Myocyte (in vitro differentiated cells): ENCODE results near the gene TMEM131L. TPM values are rescaled to one million over a fixed set of nuclear protein-coding genes. Genes with fewer than 3 reads are reported as not detected.
"Not testable (repeated sequence)": the region's sequence is repeated elsewhere in the genome, so short reads cannot be mapped to it uniquely, and the experiment has no call there.

Source experiments
- DNase-seq: peaks from one replicate; pipeline ENCODE4 v3.0.0-alpha.2; 2012; ENCODE audit warnings: low read depth
- total RNA-seq: library from RNA; depleted of rRNA; stranded (reverse); fragments of >200 nt; gene quantifications from 2 replicates; pipeline ENCODE4 v1.2.3, GENCODE V29; 2014

Gene TMEM131L
- total RNA-seq, 1 donor from 2014 or later: 13.3 TPM

- peak; percentile 41 for DNase-seq
Observed at GRCh38 chr4:153497988-153498967, 32.1 kb downstream of the TMEM131L start.

- DNase-seq: no peak
Observed at GRCh38 chr4:153499005-153499404, 32.8 kb downstream of the TMEM131L start.

- no peak for DNase-seq
Observed at GRCh38 chr4:153501578-153501977, 35.4 kb downstream of the TMEM131L start.

GRCh38 chr4:153502584-153502983 lies 36.4 kb downstream of the TMEM131L start:
- no peak for DNase-seq

GRCh38 chr4:153506341-153507309 lies 40.5 kb downstream of the TMEM131L start:
- no peak for DNase-seq

- no peak for DNase-seq
Observed at GRCh38 chr4:153507310-153508073, 41.3 kb downstream of the TMEM131L start.

GRCh38 chr4:153509212-153509611 lies 43.1 kb downstream of the TMEM131L start:
- not testable (repeated sequence) for DNase-seq

GRCh38 chr4:153509724-153510123 lies 43.6 kb downstream of the TMEM131L start:
- no peak for DNase-seq

GRCh38 chr4:153510252-153511001 lies 44.3 kb downstream of the TMEM131L start:
- DNase-seq: no peak

GRCh38 chr4:153511104-153511503 lies 44.9 kb downstream of the TMEM131L start:
- DNase-seq: no peak

- no peak for DNase-seq
Observed at GRCh38 chr4:153512162-153512852, 46.1 kb downstream of the TMEM131L start.

GRCh38 chr4:153512952-153513500 lies 46.9 kb downstream of the TMEM131L start:
- DNase-seq: no peak

GRCh38 chr4:153513596-153513995 lies 47.4 kb downstream of the TMEM131L start:
- DNase-seq: peak; percentile 10

- no peak for DNase-seq
Observed at GRCh38 chr4:153514001-153514526, 47.9 kb downstream of the TMEM131L start.

GRCh38 chr4:153514688-153515426 lies 48.7 kb downstream of the TMEM131L start:
- no peak for DNase-seq

- DNase-seq: no peak
Observed at GRCh38 chr4:153517159-153517558, 51.0 kb downstream of the TMEM131L start.

- DNase-seq: no peak
Observed at GRCh38 chr4:153518001-153518400, 51.8 kb downstream of the TMEM131L start.
